GM12874 (cell line): ENCODE measurements around the gene C9orf50.

Experiments
- CTCF ChIP-seq: IDR thresholded peaks from 2 replicates; pipeline ENCODE4 v1.5.1; 2011; ENCODE audit warnings: low read depth, mild to moderate bottlenecking, control low read depth, low read length, moderate library complexity; ENCODE audit not compliant: insufficient read depth

The C9orf50 gene

DNA sequence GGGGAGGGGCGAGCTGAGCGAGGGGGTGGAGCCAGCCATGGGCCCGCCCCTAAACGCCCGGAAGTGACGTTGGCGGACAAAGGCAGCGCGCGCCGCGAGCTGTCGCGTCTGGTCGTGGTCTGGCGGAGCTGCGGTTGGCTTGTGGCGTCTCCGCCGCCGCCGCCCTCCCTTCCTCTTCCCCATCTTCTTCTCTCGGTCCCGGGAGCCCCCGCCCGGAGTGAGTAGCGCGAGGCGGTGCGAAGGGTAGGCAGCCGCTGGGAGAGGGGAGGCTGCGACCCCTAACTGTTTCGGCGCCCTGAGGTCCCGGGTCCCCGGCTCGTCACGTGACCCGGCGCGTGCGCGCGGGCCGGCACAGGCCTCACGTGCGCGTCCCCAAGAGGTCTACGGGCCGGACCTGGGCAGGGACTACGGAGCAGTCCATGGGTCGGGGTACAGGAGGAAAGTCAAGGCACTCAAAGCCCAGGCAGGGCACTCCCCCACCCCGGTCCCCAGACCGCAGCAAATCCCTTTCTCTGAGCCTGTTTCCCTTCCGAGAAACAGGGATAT lies 5.3 kb upstream of the C9orf50 start, which contains the start of gene NTMT1:
Gene NTMT1 (plus strand): TSS at position 85 of the 546 bp plus-strand sequence. CDS start 6,541 bp downstream, outside the sequence.
- TF ChIP-seq CTCF, result no peak

DNA sequence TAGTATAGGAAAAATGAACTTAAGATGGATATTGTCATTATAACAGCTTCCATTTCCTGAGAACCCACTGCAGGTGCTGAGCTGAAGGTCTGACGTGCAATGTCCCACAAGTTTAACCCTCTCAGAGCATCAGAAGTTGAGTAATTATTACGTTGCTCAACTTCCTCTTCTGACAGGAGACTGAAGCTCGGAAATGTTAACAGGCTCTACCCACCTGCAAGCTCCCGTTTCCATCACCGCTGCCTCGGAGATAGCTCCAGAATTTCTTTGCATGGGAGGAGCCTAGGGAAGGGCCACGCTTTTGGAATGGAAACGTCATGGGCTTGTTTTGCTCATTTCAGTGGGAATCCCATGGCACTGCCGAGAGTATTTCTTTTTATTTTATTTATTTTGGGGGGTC lies 4.0 kb upstream of the C9orf50 start:
- no peak for TF ChIP-seq CTCF

DNA sequence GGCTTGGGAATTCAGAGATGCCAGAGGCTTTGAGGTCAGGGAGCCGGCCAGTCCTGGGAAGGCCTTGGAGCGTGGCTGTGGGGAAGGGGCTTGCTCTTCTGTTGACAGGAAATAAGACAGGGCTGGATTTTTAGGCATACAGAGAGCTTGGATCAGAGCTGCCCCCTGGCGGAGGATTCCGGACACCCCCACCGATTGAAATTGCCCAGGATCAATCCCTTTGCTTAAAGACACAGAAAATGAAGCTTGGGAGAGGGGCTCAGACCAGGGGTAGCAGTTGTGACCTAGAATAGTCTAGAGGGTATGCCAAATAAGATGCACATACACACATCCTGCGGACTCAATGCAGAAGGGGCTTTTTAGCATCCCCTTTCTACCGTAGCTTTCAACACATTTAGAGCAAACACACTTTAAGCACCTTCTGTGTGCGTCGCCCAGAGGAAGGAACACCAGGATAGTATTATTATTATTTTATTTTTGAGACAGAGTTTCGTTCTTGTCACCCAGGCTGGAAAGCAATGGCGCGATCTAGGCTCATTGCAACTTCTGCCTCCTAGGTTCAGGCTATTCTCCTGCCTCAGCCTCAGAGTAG lies 3.4 kb upstream of the C9orf50 start:
- TF ChIP-seq CTCF, result peak; percentile 85

DNA sequence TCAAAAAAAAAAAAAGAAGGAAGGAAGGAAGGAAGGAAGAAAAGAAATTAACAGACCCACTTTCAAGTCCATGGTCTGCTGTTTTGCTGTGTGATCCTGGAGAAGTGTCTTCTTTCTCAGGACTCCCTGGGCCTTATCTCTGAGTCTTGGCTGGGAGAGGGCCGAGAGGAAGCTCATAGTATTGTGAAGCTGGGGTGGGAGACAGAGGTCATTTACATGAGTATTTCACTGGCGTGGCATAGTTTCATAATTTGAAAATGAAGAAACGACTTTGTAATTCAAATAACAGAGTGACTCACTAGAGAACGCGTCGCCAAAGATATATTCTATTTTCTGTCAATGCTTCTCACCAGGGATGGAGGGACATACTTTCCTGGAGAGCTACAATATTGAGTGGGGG lies 2.4 kb upstream of the C9orf50 start:
- no peak for TF ChIP-seq CTCF

DNA sequence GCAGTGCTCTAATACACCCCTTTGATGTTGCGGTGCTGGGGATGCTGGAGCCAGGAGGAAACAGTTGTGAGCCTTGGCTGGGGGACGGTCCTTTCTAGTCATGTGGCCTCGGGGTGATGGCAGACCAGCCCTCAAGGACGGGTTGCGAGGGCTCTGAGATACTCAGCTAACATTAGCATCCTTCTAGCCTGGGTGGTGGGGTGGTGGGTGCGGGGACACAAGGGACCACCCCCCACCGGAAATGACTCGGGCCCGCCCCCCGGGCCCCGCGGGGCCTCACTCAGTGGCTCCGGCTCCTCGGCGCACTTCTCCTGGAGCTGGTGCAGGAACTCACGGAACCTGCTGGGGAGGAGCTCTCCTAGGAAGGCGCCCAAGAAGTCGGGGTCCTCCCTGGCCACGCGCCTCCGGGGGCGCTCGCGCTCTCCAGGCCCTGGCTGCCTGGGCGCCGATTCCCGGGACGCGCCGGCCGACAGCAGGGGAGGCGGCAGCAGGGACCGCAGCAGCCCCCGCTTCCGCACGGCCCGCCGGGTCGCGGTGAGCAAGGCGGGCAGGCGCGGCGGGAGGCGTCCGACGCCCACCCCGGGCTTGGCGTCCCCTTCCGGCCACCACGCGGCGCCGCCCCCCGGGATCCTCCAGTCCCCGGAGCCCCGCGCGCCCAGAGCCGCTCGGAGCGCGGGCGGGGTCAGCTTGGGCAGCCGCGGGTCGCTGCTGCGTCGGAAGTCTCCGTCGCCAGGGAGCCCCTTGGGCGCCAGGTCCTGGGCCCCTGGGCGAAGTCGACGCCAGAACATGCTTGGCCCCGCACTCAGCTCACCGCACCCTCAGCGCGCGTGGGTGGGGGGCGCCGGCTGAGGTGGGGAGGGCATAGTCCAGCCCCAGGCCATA lies 873 bp downstream of the C9orf50 start:
- 0 out of 2 replicates have a peak, but pooled peaks have one; percentile 8 for TF ChIP-seq CTCF

GRCh38 chr9:129617167-129617566 lies 3.7 kb downstream of the C9orf50 start:
- TF ChIP-seq CTCF, result peak; percentile 59
